ENCODE measurements around the gene AIF1.

GRCh38 chr6:31654574-31655348 is 39.7 kb downstream of the AIF1 start:
- TF ChIP-seq, protein P1, sequence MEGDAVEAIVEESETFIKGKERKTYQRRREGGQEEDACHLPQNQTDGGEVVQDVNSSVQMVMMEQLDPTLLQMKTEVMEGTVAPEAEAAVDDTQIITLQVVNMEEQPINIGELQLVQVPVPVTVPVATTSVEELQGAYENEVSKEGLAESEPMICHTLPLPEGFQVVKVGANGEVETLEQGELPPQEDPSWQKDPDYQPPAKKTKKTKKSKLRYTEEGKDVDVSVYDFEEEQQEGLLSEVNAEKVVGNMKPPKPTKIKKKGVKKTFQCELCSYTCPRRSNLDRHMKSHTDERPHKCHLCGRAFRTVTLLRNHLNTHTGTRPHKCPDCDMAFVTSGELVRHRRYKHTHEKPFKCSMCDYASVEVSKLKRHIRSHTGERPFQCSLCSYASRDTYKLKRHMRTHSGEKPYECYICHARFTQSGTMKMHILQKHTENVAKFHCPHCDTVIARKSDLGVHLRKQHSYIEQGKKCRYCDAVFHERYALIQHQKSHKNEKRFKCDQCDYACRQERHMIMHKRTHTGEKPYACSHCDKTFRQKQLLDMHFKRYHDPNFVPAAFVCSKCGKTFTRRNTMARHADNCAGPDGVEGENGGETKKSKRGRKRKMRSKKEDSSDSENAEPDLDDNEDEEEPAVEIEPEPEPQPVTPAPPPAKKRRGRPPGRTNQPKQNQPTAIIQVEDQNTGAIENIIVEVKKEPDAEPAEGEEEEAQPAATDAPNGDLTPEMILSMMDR (conservative IDR thresholded peaks at IDR 0.05): no peak
- no peak for TF ChIP-seq ZFX (IDR thresholded peaks at IDR 0.05)
